HCT116 (cell line): ENCODE results near the gene LAYN. TPM values are rescaled to one million over a fixed set of nuclear protein-coding genes. Genes with fewer than 3 reads are reported as not detected.
A peak's percentile ranks its signal among the peaks of the same experiment; 100 is the strongest.

Experiments used
- ATAC-seq: fragments of 200-7000 bp; cut with Tn5 transposase; 2 replicates; pipeline ENCODE4 v1.9.1; 2020; ENCODE audit warnings: mild to moderate bottlenecking, moderate library complexity
- BruUV-seq: library from RNA; stranded (reverse); fragments of 400-500 nt; replicated peaks from 2 replicates; lab custom pipeline; 2021; lab: Mats Ljungman, UMichigan
- CTCF ChIA-PET: fragments of 300-600 bp; sonication (Branson Sonifier 250); formaldehyde crosslinking; loops from one replicate; lab custom pipeline; 2021; ENCODE audit warnings: antibody characterized with exemption; lab: Charles Lee
- POLR2A ChIA-PET: fragments of 300-600, 350-600 bp; sonication (Branson Sonifier 250); formaldehyde crosslinking; loops from one replicate; lab custom pipeline; 2021; ENCODE audit warnings: antibody characterized with exemption; lab: Charles Lee
- RAD21 ChIA-PET, 2 experiments: fragments of 300-600 bp; sonication (Branson Sonifier 250); formaldehyde crosslinking; loops; one replicate each; lab custom pipeline; 2023; ENCODE audit warnings: low total read pairs in 2 of 2; ENCODE audit not compliant: uncharacterized antibody in 2 of 2, unreplicated experiment in 2 of 2, low non-redundant PET in 1 of 2; lab: Charles Lee
- DNase-seq: peaks from one replicate; pipeline ENCODE4 v3.0.0-alpha.2; 2010; ENCODE audit warnings: low read depth, low spot score
- H2AFZ ChIP-seq: fragments of 200-600 bp; shearing (Covaris generic), sonication (generic); 2 replicates; pipeline ENCODE4 v1.6.1; 2017; ENCODE audit warnings: low read depth, mixed run types, mixed read lengths, antibody characterized with exemption, low read length; ENCODE audit not compliant: poor library complexity, severe bottlenecking
- H3K27ac ChIP-seq: 2 replicates; pipeline ENCODE4 v1.5.1; 2012; ENCODE audit warnings: low read depth, low read length
- H3K27me3 ChIP-seq: fragments of 200-600 bp; sonication (generic); 2 replicates; pipeline ENCODE4 v1.6.1; 2016; ENCODE audit warnings: mixed run types, low read length, mixed read lengths; ENCODE audit not compliant: insufficient read depth
- H3K36me3 ChIP-seq, 2 experiments: fragments of 200-500 bp in 1 of 2; fragments of 200-600 bp in 1 of 2; sonication (Bioruptor generic) in 1 of 2; sonication (generic) in 1 of 2; 2 replicates each; pipeline versions ENCODE4 v1.5.1 to v1.6.1; 2014 to 2016; ENCODE audit warnings: low read length in 2 of 2, inconsistent platforms in 1 of 2, mixed read lengths in 1 of 2, mixed run types in 1 of 2; ENCODE audit not compliant: insufficient read depth in 2 of 2, control insufficient read depth in 1 of 2
- H3K4me1 ChIP-seq, 2 experiments: fragments of 200-600 bp in 1 of 2; sonication (generic) in 1 of 2; 2 replicates each; pipeline versions ENCODE4 v1.5.1 to v1.6.1; 2012 to 2017; ENCODE audit warnings: low read length in 2 of 2, inconsistent platforms in 1 of 2, mild to moderate bottlenecking in 1 of 2, mixed read lengths in 1 of 2, mixed run types in 1 of 2, moderate library complexity in 1 of 2; ENCODE audit not compliant: insufficient read depth in 2 of 2, control insufficient read depth in 1 of 2
- H3K4me2 ChIP-seq: fragments of 200-600 bp; sonication (generic); 2 replicates; pipeline ENCODE4 v1.6.1; 2017; ENCODE audit warnings: mixed run types, low read length, mixed read lengths
- H3K4me3 ChIP-seq, 2 experiments: fragments of 200-600 bp in 1 of 2; sonication (generic) in 1 of 2; replicated peaks in 1 of 2; 2 replicates each; pipeline ENCODE4 v1.5.1; 2011 to 2016; ENCODE audit warnings: low read length in 2 of 2, control low read depth in 1 of 2, low read depth in 1 of 2, mild to moderate bottlenecking in 1 of 2, mixed read lengths in 1 of 2, mixed run types in 1 of 2
- H3K79me2 ChIP-seq: fragments of 200-600 bp; sonication (generic); 2 replicates; pipeline ENCODE4 v1.6.1; 2017; ENCODE audit warnings: mild to moderate bottlenecking, mixed run types, low read length, moderate library complexity, mixed read lengths; ENCODE audit not compliant: insufficient read depth
- H3K9ac ChIP-seq: fragments of 200-600 bp; sonication (generic); 2 replicates; pipeline ENCODE4 v1.6.1; 2016; ENCODE audit warnings: low read length, mixed read lengths
- H3K9me2 ChIP-seq: fragments of 200-600 bp; sonication (generic), shearing (Covaris generic); 2 replicates; pipeline ENCODE4 v1.6.1; 2017; ENCODE audit warnings: mixed run types, mild to moderate bottlenecking, moderate library complexity; ENCODE audit not compliant: insufficient read depth
- H3K9me3 ChIP-seq, 2 experiments: fragments of 200-500 bp in 1 of 2; fragments of 200-600 bp in 1 of 2; sonication (Bioruptor generic) in 1 of 2; sonication (generic) in 1 of 2; 2 replicates each; pipeline ENCODE4 v1.6.1; 2014 to 2017; ENCODE audit warnings: low read length in 2 of 2, mixed read lengths in 2 of 2, inconsistent platforms in 1 of 2, low read depth in 1 of 2, mild to moderate bottlenecking in 1 of 2, mixed run types in 1 of 2, moderate library complexity in 1 of 2; ENCODE audit not compliant: control insufficient read depth in 1 of 2, insufficient read depth in 1 of 2
- H4K20me1 ChIP-seq: fragments of 200-600 bp; sonication (generic), shearing (Covaris generic); 2 replicates; pipeline ENCODE4 v1.6.1; 2017; ENCODE audit warnings: mixed run types, mild to moderate bottlenecking, moderate library complexity; ENCODE audit not compliant: insufficient read depth
- EGR1 ChIP-seq: IDR thresholded peaks from 2 replicates; pipeline ENCODE4 v1.6.1; 2012; ENCODE audit warnings: low read depth
- JUND ChIP-seq: IDR thresholded peaks from 2 replicates; pipeline ENCODE4 v1.6.1; 2012
- POLR2A ChIP-seq: IDR thresholded peaks from 2 replicates; pipeline ENCODE4 v1.7.0; 2011; ENCODE audit warnings: borderline replicate concordance; ENCODE audit not compliant: insufficient read depth, insufficient read length; ENCODE audit errors: extremely low read depth
- RAD21 ChIP-seq: IDR thresholded peaks from 2 replicates; pipeline ENCODE4 v1.6.1; 2012; ENCODE audit warnings: low read depth, mild to moderate bottlenecking
- REST ChIP-seq: IDR thresholded peaks from 2 replicates; pipeline ENCODE4 v1.6.1; 2012; ENCODE audit warnings: low read depth
- YY1 ChIP-seq: IDR thresholded peaks from 2 replicates; pipeline ENCODE4 v1.6.1; 2011; ENCODE audit warnings: low read length, low read depth, moderate library complexity, mild to moderate bottlenecking; ENCODE audit not compliant: insufficient replicate concordance; ENCODE audit errors: extremely low read depth
- intact Hi-C: fragments of 100-400 bp; cut with micrococcal nuclease; formaldehyde crosslinking; loops from 2 replicates; pipeline ENCODE4 v1.10.0; 2022
- total RNA-seq: library from RNA; stranded (reverse); gene quantifications from one replicate; pipeline ENCODE4 v1.2.1, GENCODE V29; 2021; ENCODE audit not compliant: unreplicated experiment

LAYN gene
- total RNA-seq, 1 experiment from 2014 or later = not detected

DNA sequence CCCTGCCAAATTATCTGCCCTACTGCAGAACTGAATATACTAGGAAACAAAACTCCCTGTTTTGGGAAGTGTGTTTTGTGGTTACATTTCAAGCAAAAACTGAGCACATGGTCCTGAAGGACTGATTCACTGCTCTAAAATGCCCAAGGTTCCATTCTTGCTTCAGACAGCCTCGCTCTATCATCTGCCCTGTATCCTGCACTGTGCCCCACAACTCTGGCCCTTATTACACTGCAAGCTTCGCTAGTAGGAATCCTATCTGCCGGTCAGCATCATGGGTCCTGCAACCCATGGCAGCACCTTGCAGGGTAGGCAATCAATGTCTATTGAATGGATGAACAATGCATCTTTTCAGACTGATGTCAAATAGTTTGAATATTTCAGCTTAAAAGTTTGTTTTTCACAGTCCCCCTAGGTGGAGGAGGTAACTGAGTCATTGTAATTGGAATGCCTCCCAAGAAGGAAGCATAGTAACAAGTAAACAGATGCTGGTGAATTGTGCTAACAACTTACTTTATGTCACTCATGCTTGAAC lies 21.3 kb downstream of the LAYN start:
- no peaks in the 10 kb centered on the region for H3K36me3 ChIP-seq
- ChIA-PET RAD21 (no interaction called here), CTCF (interaction anchor here (1.2 kb wide), 1 partner anchor 280 kb away, joined by 3 read pairs; no protein-coding TSS in a partner anchor), POLR2A (interaction anchor here (1.1 kb wide), 1 partner anchor 310 kb away, joined by 3 read pairs; no protein-coding TSS in a partner anchor)
- BruUV-seq = no TSS peak
- H3K9me3 ChIP-seq = no peaks in the 10 kb centered on the region
- peak; percentile 51 for ATAC-seq
- no peaks in the 10 kb centered on the region for H3K79me2 ChIP-seq
- H3K27ac ChIP-seq = no peak overlapping the region
- intact Hi-C loops = loop anchor here (10.0 kb wide), 1 partner anchor 1723 kb away; no protein-coding TSS in a partner anchor
- H2AFZ ChIP-seq = no peak overlapping the region
- H3K4me2 ChIP-seq = peak overlapping the region; percentile 7; the same call in 1 of the 2 replicates
- H3K4me3 ChIP-seq = no peak overlapping the region
- H3K27me3 ChIP-seq = no peaks in the 10 kb centered on the region
- no peak overlapping the region for H3K9ac ChIP-seq
- TF ChIP-seq JUND (no peak), RAD21 (no peak), POLR2A (no peak), REST (no peak), YY1 (no peak), EGR1 (no peak)
- no peak for DNase-seq
- H3K9me2 ChIP-seq = no peaks in the 10 kb centered on the region; the same call in 1 of the 2 replicates
- peaks cover 0 to 7% of the 10 kb centered on the region in 2 experiments; a peak in 1 of 4 replicates for H3K4me1 ChIP-seq
- no peaks in the 10 kb centered on the region for H4K20me1 ChIP-seq
